NCI-H1105 treated with DMSO at 0.1 percent for 48 hours (cell line): ENCODE measurements around the gene MLYCD.

ENCODE experiments used
- DNase-seq: peaks from one replicate; lab custom pipeline; 2025; lab: John Stamatoyannopoulos, UW

Gene MLYCD

DNA sequence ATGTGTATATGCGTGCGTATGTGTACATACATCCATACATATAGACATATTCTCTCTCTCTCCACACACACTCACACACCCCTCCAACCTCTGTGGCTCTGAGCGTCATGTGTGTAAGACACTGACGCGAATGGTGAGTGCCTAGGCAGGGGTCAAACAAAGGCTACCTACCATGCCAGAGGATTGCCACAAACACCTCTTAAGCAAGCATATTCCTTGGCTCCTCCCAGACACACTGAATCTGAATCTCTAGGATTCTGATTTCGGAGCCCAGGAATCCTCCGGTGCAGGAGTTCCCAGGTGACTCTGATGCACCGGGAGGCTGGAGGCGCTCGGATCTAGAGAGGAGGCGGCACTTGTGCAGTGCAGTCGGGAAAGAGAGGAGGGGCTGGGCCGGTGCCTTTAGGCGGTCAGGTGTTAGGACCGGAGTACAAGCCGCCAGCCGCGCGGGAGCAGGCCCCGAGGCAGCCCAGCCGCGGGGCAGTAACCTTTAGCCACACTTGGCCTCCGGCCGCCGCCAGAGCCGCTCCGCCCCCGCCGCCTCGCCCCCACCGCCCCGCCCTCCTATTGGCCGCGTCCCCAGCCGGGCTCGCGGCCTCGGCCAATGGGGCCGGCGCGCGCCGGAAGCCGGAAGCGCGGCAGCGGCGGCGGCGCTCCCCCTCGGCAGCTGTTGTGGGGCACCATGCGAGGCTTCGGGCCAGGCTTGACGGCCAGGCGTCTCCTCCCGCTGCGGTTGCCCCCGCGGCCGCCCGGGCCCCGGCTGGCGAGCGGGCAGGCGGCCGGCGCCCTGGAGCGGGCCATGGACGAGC is at the start of gene MLYCD:
TSS of gene MLYCD (plus strand) at position 653 of the 809 bp plus-strand sequence. CDS start at position 683, 30 bp downstream.
- peak; percentile 44 for DNase-seq

DNA sequence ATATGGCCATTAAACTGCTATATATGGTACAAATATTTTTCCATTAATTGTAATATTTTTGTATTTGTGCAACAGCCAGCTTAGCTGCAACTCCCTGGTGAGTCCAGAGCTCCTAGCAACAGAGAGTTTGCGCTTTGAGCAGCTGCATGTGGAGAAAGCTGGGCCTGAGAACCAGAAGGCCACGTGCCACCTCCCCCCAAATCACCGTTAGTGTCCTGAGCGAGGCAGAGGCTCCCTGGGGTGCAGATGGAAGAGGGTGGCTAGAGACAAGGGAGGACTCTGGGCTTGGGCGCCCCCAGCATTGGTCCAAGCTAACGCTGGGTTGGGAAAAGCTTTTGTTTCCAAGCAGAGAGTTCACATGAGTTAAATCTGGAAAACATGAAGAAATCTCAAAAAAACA is 49.5 kb upstream of the MLYCD start:
- DNase-seq = no peak

DNA sequence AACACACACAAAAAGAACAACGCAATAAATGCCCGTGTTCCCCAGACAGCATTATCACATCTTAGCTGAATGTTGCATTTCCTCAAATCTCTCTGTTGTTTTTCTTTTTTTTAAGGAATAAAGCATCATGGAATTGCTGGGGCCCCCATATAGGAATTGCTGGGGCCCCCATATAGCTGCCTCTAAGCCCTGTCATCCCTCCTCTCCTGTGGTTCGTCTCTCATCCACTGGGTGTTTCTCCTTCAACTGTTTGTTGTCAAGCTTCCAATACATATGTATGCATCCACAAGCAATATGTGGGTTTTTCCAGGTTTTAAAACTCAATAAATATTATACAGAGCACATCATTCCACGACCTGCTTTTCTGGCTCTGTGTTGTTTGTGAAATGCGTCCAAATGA is 48.0 kb upstream of the MLYCD start:
- DNase-seq = no peak

DNA sequence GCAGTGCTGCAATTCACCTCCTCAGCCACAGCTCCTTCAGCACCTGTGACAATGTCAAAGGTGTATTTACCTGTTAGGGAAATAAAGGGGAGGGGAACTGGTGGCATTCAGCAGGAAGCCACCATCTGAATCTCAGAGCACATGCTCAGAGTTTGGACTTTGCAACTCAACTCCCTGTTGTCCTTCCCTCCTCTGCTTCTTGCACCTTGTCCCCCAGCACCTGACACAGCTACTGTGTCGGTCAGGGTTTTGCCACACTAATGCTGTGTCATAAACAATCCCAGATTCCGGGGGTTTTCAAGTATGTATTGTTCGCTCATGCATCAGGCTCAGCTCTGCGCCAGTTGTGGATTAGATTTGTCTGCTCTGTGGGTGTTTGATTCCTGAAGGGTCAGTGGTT is 47.4 kb upstream of the MLYCD start:
- no peak for DNase-seq

DNA sequence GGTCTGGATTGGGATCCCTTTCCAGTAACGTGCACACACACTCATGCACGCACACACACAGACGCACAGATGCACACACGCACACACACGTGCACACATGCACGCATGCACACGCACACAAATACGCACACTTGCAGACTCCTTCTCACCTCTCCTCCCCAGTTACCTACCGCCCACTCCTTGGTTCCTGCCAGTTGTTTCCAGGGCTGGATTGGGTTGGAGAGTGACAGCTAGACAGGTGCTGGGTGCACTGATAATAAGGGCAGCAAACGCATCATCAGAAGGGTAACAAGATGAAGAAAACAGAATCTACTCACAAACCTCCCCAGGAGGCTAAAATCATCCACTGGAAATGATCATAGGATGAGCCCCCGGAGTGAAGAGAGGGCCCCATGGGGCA is 46.1 kb upstream of the MLYCD start:
- DNase-seq = no peak

DNA sequence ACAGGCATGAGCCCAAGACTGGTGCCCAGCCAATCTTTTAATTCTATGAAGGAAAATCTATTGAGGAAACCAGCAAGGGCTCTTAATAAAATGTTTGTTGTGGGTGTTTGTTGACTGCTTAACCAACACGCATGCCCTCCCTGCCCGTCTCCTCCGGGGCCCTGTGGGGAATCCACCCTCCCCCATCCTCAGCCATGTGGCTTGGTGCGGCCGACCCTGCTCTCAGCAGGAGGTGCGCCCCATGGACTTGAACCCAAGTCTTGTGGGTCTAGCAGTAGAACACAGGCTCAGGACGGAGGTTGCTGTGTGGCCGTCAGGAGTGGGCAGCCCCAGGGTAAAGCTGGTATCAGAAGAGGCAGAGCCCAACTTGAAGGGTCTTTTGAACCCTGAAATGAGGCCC is 45.1 kb upstream of the MLYCD start:
- no peak for DNase-seq

DNA sequence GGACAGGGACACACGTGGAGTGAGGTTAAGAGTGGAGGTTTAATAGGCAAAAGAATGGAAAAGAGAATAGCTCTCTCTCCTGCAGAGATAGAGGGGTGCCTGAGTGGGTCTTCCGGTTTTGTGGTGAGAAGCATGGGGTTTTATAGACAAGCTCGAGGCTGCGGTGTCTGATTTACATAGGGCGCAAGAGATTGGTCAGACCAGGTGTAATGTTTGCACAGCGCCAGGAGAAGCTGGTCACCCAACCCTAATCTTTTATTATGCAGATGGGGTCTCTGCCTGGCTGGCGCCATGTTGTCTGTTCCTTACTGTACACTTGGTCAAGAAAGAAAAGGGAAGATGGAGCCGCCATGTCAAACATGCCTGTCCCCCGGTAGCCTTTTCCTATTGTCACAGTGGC is 44.5 kb upstream of the MLYCD start:
- no peak for DNase-seq

DNA sequence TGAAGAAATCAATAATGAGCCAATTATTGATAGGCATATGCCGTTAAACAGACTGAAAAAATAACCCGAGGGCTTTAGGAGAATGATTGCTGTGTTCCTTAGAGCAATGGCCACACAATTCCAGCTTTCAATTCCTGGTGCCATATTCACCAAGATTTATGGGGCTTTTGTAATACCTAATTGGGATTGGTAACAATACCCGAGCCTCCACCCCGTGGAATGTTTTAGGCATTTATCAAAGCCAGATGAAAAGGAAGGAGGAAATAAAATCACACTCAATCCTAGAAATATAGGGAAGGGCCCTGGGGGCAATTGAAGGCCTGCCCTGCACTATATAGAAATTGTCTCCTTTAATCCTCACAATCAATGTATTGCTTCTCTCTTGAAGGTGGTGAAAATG is 42.1 kb upstream of the MLYCD start:
- no peak for DNase-seq

DNA sequence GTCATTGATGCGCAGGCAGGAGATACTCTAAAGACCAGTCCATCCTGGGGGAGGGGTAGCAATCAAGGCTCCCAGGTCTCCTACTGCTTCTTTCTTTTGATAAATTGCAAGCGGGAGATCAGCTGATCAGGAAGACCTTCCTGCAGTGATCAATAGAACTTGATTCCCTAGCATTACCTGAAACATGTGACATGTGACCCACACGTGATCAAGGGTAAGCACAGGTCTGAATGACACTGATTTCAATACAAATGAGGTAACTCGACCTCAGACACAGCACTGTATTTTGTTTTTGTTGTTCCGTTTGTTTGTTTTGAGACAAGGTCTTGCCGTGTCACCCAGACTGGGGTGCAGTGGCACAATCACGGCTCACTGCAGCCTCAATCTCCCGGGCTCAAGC is 39.6 kb upstream of the MLYCD start:
- DNase-seq = no peak

DNA sequence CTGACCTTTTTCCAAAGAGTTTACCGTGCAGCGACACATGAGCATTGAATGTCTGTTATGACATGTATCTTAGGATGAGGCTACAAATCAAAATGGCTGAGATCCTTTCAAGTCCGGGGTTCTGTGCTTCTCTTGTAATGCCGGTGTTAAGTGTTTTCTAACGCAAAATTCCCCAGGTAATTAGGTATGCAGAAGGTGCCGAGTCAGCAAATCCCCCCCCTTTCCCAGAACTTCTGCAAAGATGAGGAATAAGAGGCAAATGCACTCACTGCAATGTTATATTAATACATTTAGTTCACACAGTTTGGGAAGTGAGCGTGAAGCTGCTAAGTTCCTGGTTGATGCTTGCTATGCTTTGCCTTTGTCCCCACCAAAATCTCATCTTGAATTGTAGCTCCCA is 36.3 kb upstream of the MLYCD start:
- no peak for DNase-seq

DNA sequence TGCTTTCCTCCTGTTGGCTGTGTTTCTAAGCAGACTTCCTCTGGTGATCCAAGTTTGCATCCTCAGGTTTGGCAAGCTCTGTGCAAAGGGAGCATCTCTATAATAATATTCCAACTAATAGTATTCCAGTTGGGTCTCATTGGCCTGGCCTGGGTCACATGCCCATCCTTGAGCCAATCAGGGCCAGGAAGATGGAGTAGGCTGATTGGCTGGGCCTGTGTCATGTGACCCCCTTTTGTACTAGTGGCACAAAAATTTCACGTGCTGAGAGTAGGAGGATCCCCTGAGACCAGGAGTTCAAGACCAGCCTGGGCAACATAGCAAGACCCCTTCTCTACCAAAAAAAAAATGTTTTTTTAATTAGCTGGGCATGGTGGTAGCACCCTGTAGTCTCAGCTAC is 35.2 kb upstream of the MLYCD start:
- no peak for DNase-seq

DNA sequence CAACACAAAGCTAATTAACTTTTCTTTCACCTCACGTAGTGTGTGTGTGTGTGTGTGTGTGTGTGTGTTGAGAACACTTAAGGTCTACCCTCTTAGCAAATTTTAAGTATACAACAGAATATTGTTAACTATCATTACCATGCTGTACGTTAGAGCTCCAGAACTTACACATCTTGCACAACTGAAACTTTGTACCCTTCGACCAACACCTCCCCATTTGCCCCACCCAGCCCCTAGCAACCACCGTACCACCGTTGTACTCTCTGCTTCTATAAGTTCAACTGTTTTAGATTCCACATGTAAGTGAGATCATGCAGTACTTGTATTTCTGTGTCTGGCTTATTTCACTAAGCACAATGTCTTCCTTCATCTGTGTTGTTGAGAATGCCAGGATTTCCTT is 28.1 kb upstream of the MLYCD start:
- DNase-seq = no peak

DNA sequence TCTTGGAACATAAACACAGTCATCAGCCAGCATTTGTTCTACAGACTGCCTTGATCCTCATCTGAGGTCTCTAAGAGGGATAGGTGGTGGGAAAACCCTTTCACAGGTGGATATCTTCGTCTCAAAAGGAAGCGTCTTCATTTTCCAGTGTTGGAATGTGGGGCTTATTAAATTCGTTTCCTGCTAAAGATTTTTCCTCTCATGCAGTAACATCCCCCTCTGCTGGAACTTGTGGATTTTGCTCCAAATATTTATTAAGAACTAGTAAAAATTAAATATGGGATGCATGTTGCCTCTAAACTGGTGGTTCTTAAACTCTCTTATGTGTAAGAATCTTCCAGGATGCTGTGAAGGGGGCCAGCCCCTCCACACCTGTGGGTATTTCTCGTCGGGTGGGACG is 20.1 kb upstream of the MLYCD start:
- peak; percentile 7 for DNase-seq

DNA sequence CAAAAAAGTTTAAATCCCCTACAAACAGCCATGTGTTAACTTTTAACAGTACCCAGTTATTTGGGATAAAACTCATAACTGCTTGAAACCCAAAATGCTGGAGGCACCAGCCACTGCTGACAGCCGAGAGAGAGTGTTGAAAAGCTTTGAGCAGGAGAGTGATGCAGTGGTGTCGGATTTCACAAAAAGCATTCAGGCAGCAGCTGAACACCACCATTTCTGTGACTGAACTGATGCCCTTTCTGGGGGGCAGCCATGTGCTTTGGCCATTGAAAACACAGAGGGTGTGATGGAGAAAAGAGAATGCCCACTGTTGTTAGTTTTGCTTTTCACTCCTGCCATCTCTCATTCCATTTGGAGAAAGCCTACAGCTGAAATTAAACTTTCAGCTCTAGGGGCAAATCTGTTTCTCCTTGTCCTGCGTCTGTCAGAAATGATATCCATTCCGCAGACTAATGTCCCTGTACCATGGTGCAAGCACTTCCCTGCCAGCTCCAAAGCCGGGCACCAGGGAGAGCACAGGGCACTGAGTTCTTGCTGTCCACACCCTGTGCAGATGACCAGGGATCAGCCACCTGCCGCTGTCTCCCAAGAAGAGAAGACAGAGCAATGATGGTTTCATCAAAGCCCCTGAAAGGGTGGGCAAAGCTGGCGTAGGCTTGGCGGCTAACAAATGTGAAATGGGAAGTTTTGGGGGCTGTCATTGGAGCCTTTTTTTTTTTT is 16.6 kb upstream of the MLYCD start:
- peak; percentile 8 for DNase-seq

DNA sequence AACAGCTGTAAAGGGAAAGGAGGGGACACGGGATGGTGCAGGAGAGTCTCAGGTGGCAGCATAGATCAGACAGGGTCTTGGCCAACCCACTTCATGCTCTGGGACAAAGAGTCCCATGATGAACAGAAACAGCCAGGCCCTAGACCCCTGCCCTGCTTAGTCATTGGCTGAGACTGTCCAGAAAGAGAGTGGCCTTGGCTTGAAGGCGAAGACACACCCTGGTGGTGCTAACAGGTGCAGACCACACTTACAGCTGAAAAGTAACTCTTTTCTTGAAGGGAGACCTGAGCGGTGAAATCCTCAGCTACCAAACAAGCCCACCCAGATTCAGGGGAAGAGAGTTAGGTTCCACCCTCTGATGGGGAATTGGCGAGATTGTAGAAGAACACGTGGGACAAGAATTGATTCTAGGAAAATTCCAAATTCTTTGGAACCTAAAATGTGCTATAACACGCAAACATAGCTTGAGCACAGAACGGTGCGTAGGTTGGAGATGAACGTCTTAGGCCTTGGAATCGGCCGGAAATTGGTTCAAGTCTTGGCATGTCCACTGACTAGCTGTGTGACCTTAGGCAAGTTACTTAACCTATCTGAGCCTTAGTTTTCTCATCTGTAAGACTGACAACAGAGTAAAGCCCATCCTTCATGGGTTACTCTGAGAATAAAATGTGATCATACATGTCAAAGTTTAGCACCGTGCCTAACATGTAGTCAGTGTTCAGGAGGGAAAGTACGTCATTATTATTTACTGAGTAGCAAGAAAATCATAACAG is 12.5 kb upstream of the MLYCD start:
- DNase-seq = no peak

DNA sequence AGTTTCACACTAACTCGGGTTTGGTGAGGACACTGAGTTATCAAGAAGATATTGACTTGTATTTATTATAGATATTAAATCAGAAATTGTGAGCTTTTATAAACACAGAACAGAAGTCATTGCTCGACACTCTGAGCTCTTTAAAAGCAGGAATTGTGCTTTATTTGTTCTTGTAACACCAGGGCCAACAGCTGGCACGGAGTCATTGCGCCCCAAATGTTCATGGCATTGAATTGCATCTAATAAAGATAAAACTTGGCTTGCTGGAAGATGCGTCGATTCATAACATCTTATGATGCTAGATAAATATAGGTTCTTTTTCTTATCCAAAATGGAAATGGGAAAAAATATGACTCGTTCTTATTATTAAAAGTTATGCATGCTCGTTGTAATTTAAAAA is 11.8 kb upstream of the MLYCD start:
- no peak for DNase-seq

DNA sequence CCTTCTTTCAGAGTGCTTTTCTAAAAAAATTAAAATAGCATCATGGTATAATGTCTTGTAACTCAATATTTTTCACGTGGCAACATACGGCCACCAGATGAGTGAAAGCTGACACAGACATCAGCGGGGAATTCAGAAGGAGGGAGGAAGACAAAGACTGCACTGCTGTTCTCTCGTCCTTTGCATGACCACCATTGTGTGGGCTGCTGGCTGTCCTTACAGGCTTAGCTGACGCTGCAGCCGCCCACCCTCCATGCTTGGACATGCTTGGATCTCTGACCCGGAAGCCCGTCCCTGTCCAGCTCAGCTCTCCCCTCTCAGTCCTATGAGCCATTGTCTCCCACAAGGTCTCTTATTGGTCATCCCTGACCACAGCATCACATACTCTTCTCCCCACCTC is 11.4 kb upstream of the MLYCD start:
- no peak for DNase-seq

DNA sequence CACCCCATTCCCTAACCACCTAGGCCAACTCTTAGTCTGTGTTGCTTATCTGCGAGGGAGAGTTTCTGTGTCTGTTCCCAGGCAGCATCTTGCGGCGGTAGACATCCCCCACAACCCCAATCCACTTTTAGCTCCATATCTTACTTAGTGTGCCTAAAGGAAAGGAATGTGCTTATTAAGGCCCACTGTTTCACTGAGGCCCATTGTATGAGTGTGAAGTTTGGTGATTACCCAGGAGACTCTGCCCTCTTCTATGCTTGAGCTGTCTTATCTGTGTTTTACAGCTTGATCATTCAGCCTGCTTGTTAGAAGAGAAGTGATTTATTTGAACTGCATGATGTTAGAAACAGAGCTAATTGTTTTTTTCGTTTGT is 10.3 kb upstream of the MLYCD start:
- no peak for DNase-seq

DNA sequence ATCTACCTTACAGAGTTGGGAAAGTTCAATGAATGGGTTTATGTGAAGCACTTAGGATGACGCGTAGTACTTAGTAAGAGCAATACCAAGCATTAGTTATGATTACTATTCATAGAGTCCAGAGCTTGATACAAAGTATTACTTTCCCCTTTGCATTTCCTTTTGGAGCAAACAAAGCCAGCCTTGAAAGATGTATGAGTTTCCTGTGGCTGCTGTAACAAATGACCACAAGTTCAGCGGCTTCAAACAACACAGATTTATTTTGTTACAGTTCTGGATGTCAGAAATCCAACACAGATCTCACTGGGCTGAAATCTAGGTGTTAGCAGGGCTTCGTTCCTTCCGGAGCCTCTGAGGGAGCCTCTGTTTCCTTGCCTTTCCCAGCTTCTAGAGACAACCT is 8.6 kb upstream of the MLYCD start:
- no peak for DNase-seq

DNA sequence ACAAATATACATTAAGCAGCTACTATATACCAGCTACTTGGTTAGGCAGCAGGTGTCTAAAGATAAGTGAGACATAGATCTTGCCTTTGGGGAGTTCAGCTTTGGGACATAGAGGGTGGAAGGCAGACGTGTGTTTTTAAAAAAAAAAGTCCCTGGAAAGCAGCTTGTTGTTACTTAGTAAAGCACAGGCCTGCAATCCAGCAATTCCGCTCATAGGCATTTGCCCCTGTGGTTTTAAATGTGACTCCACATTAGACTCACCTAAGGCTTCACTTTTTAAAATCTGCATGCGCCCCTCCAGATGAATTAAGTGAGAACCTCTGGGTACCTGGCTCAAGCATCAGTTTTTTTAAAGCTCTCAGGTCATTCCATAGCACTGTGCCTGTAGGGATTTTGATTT is 7.2 kb upstream of the MLYCD start:
- no peak for DNase-seq

DNA sequence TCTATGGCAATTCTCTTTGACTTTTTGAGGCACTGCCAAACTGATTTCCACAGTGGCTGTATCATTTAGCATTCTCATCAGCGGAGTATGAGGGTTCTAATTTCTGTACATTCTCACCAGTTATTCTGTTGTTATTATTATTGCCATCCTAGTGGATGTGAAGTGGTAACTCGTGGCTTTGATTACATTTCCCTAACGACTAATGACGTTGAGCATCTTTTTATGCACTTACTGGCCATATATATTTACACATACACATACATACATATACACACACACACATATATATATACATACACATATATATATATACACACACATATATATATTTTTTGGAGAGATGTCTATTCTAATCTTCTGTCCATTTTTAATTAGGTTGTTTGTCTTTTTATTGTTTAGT is 3.7 kb upstream of the MLYCD start:
- DNase-seq = no peak

DNA sequence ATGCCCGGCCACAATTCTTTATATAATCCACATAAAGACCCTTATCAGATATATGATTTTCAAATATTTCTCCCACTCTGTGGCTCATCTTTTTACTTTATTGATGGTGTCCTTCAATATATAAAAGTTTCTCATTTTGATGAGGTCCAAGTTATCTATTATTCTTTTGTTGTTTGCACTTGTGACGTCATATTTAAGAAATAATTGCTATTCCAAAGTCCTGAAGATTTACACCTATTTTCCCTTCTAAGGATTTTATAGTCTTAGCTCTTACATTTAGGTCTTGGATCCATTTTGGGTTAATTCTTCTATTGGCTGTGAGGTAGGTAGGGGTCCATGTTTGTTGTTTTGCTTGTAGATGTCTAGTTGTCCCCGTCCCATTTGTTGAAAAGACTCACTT is 3.0 kb upstream of the MLYCD start:
- DNase-seq = no peak

DNA sequence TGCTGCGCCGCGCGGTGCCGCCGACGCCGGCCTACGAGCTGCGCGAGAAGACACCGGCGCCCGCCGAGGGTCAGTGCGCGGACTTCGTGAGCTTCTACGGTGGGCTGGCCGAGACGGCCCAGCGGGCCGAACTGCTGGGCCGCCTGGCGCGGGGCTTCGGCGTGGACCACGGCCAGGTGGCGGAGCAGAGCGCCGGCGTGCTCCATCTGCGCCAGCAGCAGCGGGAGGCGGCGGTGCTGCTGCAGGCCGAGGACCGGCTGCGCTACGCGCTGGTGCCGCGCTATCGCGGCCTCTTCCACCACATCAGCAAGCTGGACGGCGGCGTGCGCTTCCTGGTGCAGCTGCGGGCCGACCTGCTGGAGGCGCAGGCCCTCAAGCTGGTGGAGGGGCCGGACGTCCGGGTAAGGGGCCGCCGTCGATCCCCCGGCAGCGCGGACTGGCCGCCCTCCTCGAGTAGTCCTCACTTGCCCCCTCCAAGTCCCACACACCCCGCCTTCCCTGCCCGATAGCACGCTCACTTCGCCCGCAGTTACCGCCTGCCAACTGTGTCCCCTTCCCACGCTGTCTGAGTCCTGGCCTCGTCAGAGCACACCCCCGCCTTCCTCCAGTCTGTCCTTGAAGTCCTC is 470 bp downstream of the MLYCD start:
- no peak for DNase-seq
